IMR-90 (cell line): ENCODE measurements around the gene ATP6V1F. TPM values are rescaled to one million over a fixed set of nuclear protein-coding genes. Genes with fewer than 3 reads are reported as not detected.

Experiments used
- ATAC-seq: fragments of 200-7000 bp; cut with Tn5 transposase; 2 replicates; pipeline ENCODE4 v1.9.1; 2020; ENCODE audit warnings: low read depth, mild to moderate bottlenecking, moderate library complexity
- BruUV-seq: library from RNA; stranded (reverse); fragments of 400-500 nt; replicated peaks from 2 replicates; lab custom pipeline; 2021; lab: Mats Ljungman, UMichigan
- CTCF ChIA-PET: fragments of 300-600 bp; formaldehyde crosslinking; extraction: SDS; loops from one replicate; lab custom pipeline; 2021; ENCODE audit warnings: antibody characterized with exemption; lab: Yijun Ruan, JAX
- POLR2A ChIA-PET: fragments of 300-600 bp; sonication (Branson Sonifier 250); formaldehyde crosslinking; loops from one replicate; lab custom pipeline; 2022; ENCODE audit warnings: antibody characterized with exemption; ENCODE audit not compliant: unreplicated experiment; lab: Charles Lee
- DNase-seq: peaks from one replicate; pipeline ENCODE4 v3.0.0; 2013
- H2AFZ ChIP-seq: replicated peaks from 2 replicates; pipeline ENCODE3; 2013; ENCODE audit warnings: low read length, mild to moderate bottlenecking; ENCODE audit not compliant: poor library complexity
- H2AK5ac ChIP-seq: 2 replicates; pipeline ENCODE4 v1.6.1; 2013; ENCODE audit warnings: low read depth, low read length, inconsistent platforms
- H2AK9ac ChIP-seq: replicated peaks from 2 replicates; pipeline ENCODE3; 2013; ENCODE audit warnings: mild to moderate bottlenecking, low read depth, low read length, moderate library complexity; ENCODE audit not compliant: poor library complexity
- H2BK120ac ChIP-seq: 2 replicates; pipeline ENCODE4 v1.6.1; 2013; ENCODE audit warnings: low read depth, low read length, inconsistent platforms
- H2BK15ac ChIP-seq: 3 replicates; pipeline ENCODE4 v1.6.1; 2013; ENCODE audit warnings: low read depth, low read length, inconsistent platforms
- H2BK20ac ChIP-seq: 2 replicates; pipeline ENCODE4 v1.6.1; 2013; ENCODE audit warnings: low read depth, mild to moderate bottlenecking, inconsistent platforms, low read length, moderate library complexity
- H2BK5ac ChIP-seq: 2 replicates; pipeline ENCODE4 v1.6.1; 2013; ENCODE audit warnings: mild to moderate bottlenecking, low read depth, low read length, inconsistent platforms; ENCODE audit not compliant: poor library complexity, severe bottlenecking
- H3K14ac ChIP-seq: replicated peaks from 2 replicates; pipeline ENCODE4 v1.6.1; 2013; ENCODE audit warnings: low read depth, low read length, inconsistent platforms
- H3K18ac ChIP-seq: 2 replicates; pipeline ENCODE4 v1.6.1; 2013; ENCODE audit warnings: low read depth, low read length, control low read depth
- H3K23ac ChIP-seq: 2 replicates; pipeline ENCODE4 v1.6.1; 2013; ENCODE audit warnings: low read depth, low read length, inconsistent platforms
- H3K27ac ChIP-seq: 2 replicates; pipeline ENCODE4 v1.5.1; 2013; ENCODE audit warnings: mild to moderate bottlenecking, control low read depth, low read length; ENCODE audit not compliant: insufficient read depth
- H3K27me3 ChIP-seq: 2 replicates; pipeline ENCODE4 v1.6.1; 2013; ENCODE audit warnings: low read length; ENCODE audit not compliant: control insufficient read depth, insufficient read depth
- H3K36me3 ChIP-seq: 2 replicates; pipeline ENCODE4 v1.6.1; 2013; ENCODE audit warnings: low read length, mixed read lengths; ENCODE audit not compliant: control insufficient read depth, insufficient read depth
- H3K4ac ChIP-seq: 2 replicates; pipeline ENCODE4 v1.6.1; 2013; ENCODE audit warnings: low read depth, low read length, inconsistent platforms
- H3K4me1 ChIP-seq: 2 replicates; pipeline ENCODE4 v1.6.1; 2013; ENCODE audit warnings: low read length, mixed read lengths; ENCODE audit not compliant: control insufficient read depth, insufficient read depth
- H3K4me2 ChIP-seq: 2 replicates; pipeline ENCODE4 v1.6.1; 2013; ENCODE audit warnings: low read depth, mild to moderate bottlenecking, control low read depth, low read length, moderate library complexity
- H3K4me3 ChIP-seq: 2 replicates; pipeline ENCODE4 v1.5.1; 2013; ENCODE audit warnings: low read depth, mild to moderate bottlenecking, control low read depth, low read length, moderate library complexity; ENCODE audit not compliant: insufficient read depth
- H3K56ac ChIP-seq: 2 replicates; pipeline ENCODE4 v1.6.1; 2013; ENCODE audit warnings: low read length, inconsistent platforms; ENCODE audit not compliant: insufficient read depth; ENCODE audit errors: extremely low read depth
- H3K79me1 ChIP-seq, 2 experiments: 2 replicates each; pipeline ENCODE4 v1.6.1; 2013; ENCODE audit warnings: low read length in 2 of 2, inconsistent platforms in 1 of 2, low read depth in 1 of 2
- H3K9ac ChIP-seq: 2 replicates; pipeline ENCODE4 v1.6.1; 2013; ENCODE audit warnings: low read depth, low read length, control low read depth
- H3K9me1 ChIP-seq: 2 replicates; pipeline ENCODE4 v1.6.1; 2013; ENCODE audit warnings: low read length, inconsistent platforms; ENCODE audit not compliant: insufficient read depth
- H3K9me3 ChIP-seq: 2 replicates; pipeline ENCODE4 v1.6.1; 2013; ENCODE audit warnings: low read length; ENCODE audit not compliant: control insufficient read depth, insufficient read depth
- H4K20me1 ChIP-seq: 2 replicates; pipeline ENCODE4 v1.6.1; 2013; ENCODE audit warnings: low read length, inconsistent platforms; ENCODE audit not compliant: insufficient read depth
- H4K5ac ChIP-seq: 2 replicates; pipeline ENCODE4 v1.6.1; 2013; ENCODE audit warnings: mild to moderate bottlenecking, low read depth, low read length, control low read depth
- H4K8ac ChIP-seq, 2 experiments: 2 replicates each; pipeline ENCODE4 v1.6.1; 2013; ENCODE audit warnings: low read depth in 2 of 2, low read length in 2 of 2, control low read depth in 1 of 2, inconsistent platforms in 1 of 2
- H4K91ac ChIP-seq: 2 replicates; pipeline ENCODE4 v1.6.1; 2013; ENCODE audit warnings: low read depth, low read length, inconsistent platforms; ENCODE audit not compliant: insufficient read depth
- ELK1 ChIP-seq: fragments of 150-350 bp; IDR thresholded peaks from 2 replicates; pipeline ENCODE4 v1.6.1; 2016; ENCODE audit warnings: low read depth, mild to moderate bottlenecking, low read length, moderate library complexity, borderline replicate concordance
- MAFK ChIP-seq: IDR thresholded peaks from 2 replicates; pipeline ENCODE4 v1.6.1; 2012; ENCODE audit warnings: low read depth, low read length, improper control_type of control experiment
- MXI1 ChIP-seq: IDR thresholded peaks from 2 replicates; pipeline ENCODE4 v1.6.1; 2012; ENCODE audit warnings: low read depth, mild to moderate bottlenecking, low read length, moderate library complexity, borderline replicate concordance
- POLR2A ChIP-seq: IDR thresholded peaks from 2 replicates; pipeline ENCODE4 v1.6.1; 2012; ENCODE audit warnings: mild to moderate bottlenecking, low read depth, low read length
- SMC3 ChIP-seq: fragments of 150-350 bp; IDR thresholded peaks from 2 replicates; pipeline ENCODE4 v1.6.1; 2016; ENCODE audit warnings: low read depth, mild to moderate bottlenecking, antibody characterized with exemption, low read length, moderate library complexity
- WGBS, 2 experiments: methylation state at CpG; one replicate each; pipeline versions ENCODE4 v1.1.5 to v1.1.7; 2013; ENCODE audit warnings: missing lambda C conversion rate in 2 of 2; ENCODE audit not compliant: insufficient read length in 1 of 2; ENCODE audit errors: extremely low coverage in 2 of 2; 5-methylcytosine and 5-hydroxymethylcytosine counted together
- dilution Hi-C: fragments of 300-500 bp; cut with HindIII; formaldehyde crosslinking; loops from one replicate; pipeline ENCODE4 v1.14.3; 2018; ENCODE audit warnings: low sequenced_read_pairs; ENCODE audit not compliant: unreplicated experiment
- in situ Hi-C: fragments of 300-500 bp; cut with MboI; formaldehyde crosslinking; loops from 3 replicates; pipeline ENCODE4 v1.14.3; 2019; ENCODE audit warnings: low sequenced_read_pairs, inconsistent platforms, mixed read lengths
- intact Hi-C: fragments of 100-400 bp; cut with micrococcal nuclease; formaldehyde crosslinking; loops from 2 replicates; pipeline ENCODE4 v1.10.0; 2022
- polyA plus RNA-seq, 3 experiments: library from polyadenylated mRNA; depleted of rRNA; stranded (reverse); fragments of >200 nt; gene quantifications; 2 replicates each; pipeline ENCODE4 v1.2.3, GENCODE V29; 2012; ENCODE audit warnings: low replicate concordance in 1 of 3
- total RNA-seq: library from RNA; depleted of rRNA; stranded (reverse); fragments of >200 nt; gene quantifications from 2 replicates; pipeline ENCODE4 v1.2.3, GENCODE V29; 2012

Gene ATP6V1F
- total and polyA plus RNA-seq, 2 of the 4 experiments (the other 2 are of a cell fraction) = 104 to 321 TPM

- Histone ChIP-seq H2BK15ac (no peak overlapping the region), H3K9me1 (no peaks in the 10 kb centered on the region), H3K9me3 (no peaks in the 10 kb centered on the region), H2BK20ac (no peak overlapping the region), H3K27ac (no peak overlapping the region), H3K18ac (no peak overlapping the region), H4K8ac (no peak overlapping the region), H2AFZ (no peak overlapping the region), H3K9ac (no peak overlapping the region), H2BK5ac (no peak overlapping the region), H3K4me2 (no peak overlapping the region), H2AK9ac (no peak overlapping the region), H3K4ac (no peak overlapping the region), H2BK120ac (no peak overlapping the region), H4K5ac (no peak overlapping the region), H3K56ac (no peak overlapping the region), H3K27me3 (peaks cover 13% of the 10 kb centered on the region; the same call in 1 of the 2 replicates), H2AK5ac (no peak overlapping the region), H3K4me3 (no peak overlapping the region), H3K79me1 (no peaks in the 10 kb centered on the region), H3K36me3 (no peaks in the 10 kb centered on the region), H3K14ac (no peak overlapping the region), H4K91ac (no peak overlapping the region), H3K23ac (no peak overlapping the region), H4K20me1 (no peaks in the 10 kb centered on the region), H3K4me1 (no peaks in the 10 kb centered on the region)
- DNase-seq (no peak), ATAC-seq (no peak)
- dilution Hi-C loops = no loop called here
- CTCF ChIA-PET = no interaction called here
- POLR2A ChIA-PET = no interaction called here
- 94% methylated on average over 2 of the region's 4 CpGs; no CpG with 5 or more reads in 1 of the 2 experiments for WGBS, 2 experiments
- in situ Hi-C loops = loop anchor here (25.0 kb wide), 1 partner anchor 415 kb away; the partner anchor contains the start of gene HILPDA
- intact Hi-C loops = no loop called here
- BruUV-seq = no TSS peak
- TF ChIP-seq POLR2A (no peak), SMC3 (no peak), MAFK (no peak), MXI1 (no peak), ELK1 (no peak)
These were observed 15.1 kb downstream of the ATP6V1F start for GRCh38 chr7:128877756-128878120.
